ENCODE results near the gene CDH23. TPM values are rescaled to one million over a fixed set of nuclear protein-coding genes. Genes with fewer than 3 reads are reported as not detected.

The CDH23 gene
- total RNA-seq, 2 donors from 2014 or later: 28.5 to 58.7 TPM

GRCh38 chr10:71396084-71396710, 523 bp upstream of the CDH23 start:
- Histone ChIP-seq H3K27me3 (no peaks in the 10 kb centered on the region), H3K27ac (peak overlapping the region; percentile 9 to 62 (median 44)), H3K4me1 (peaks cover 15% of the 10 kb centered on the region), H3K9me3 (no peaks in the 10 kb centered on the region), H3K36me3 (replicated peaks in 1 of 2; ENCODE audit: insufficient read depth in 1 of 2, low read depth in 2 of 2) (no peaks in the 10 kb centered on the region), H3K4me3 (no peak overlapping the region)
- intact Hi-C loops (cut with DNase I): loop anchor here (5.0 kb wide), 1 partner anchor 171 kb away; no protein-coding TSS in a partner anchor
- DNase-seq: peak; percentile 42 to 65 (median 64)
- TF ChIP-seq POLR2A (IDR thresholded peaks at IDR 0.05): no peak
- peak in 6 of 7 experiments; percentile 23 to 69 (median 56) for TF ChIP-seq CTCF (IDR thresholded peaks at IDR 0.05)
- ATAC-seq: peak; percentile 72
- WGBS, 2 donors: 28 to 41% methylated on average over 29 to 44 of the region's 46 CpGs

- no peaks in the 10 kb centered on the region for H3K36me3 ChIP-seq (replicated peaks in 1 of 2; ENCODE audit: insufficient read depth in 1 of 2, low read depth in 2 of 2)
- intact Hi-C loops (cut with DNase I): loop anchor here (5.0 kb wide), 1 partner anchor 170 kb away; no protein-coding TSS in a partner anchor
- WGBS, 2 donors: 1 to 18% methylated on average over 8 to 81 of the region's 82 CpGs
- H3K4me3 ChIP-seq: no peak overlapping the region
- H3K27ac ChIP-seq: peak overlapping the region in 1 of 4 donors; percentile 62
- no peak for TF ChIP-seq CTCF (IDR thresholded peaks at IDR 0.05)
- no peak for TF ChIP-seq POLR2A (IDR thresholded peaks at IDR 0.05)
- peaks cover 15% of the 10 kb centered on the region for H3K4me1 ChIP-seq
- DNase-seq: peak in 2 of 4 donors; percentile 28 to 30
- no peaks in the 10 kb centered on the region for H3K27me3 ChIP-seq
- H3K9me3 ChIP-seq: no peaks in the 10 kb centered on the region
- ATAC-seq: peak; percentile 14
Observed at GRCh38 chr10:71397296-71398212, 834 bp downstream of the CDH23 start.

- intact Hi-C loops (cut with DNase I): loop anchor here (5.0 kb wide), 1 partner anchor 168 kb away; no protein-coding TSS in a partner anchor
- H3K4me3 ChIP-seq: no peak overlapping the region
- WGBS, 2 donors: 66 to 77% methylated on average over 4 of the region's 4 CpGs
Observed at GRCh38 chr10:71398976-71399375, 2.3 kb downstream of the CDH23 start.

GRCh38 chr10:71399946-71400345, 3.2 kb downstream of the CDH23 start:
- DNase-seq (no peak), ATAC-seq (no peak)
- H3K36me3 ChIP-seq (replicated peaks in 1 of 2; ENCODE audit: insufficient read depth in 1 of 2, low read depth in 2 of 2): no peaks in the 10 kb centered on the region
- no peaks in the 10 kb centered on the region for H3K9me3 ChIP-seq
- intact Hi-C loops (cut with DNase I): loop anchor here (5.0 kb wide), 1 partner anchor 167 kb away; no protein-coding TSS in a partner anchor
- H3K4me1 ChIP-seq: peaks cover 15% of the 10 kb centered on the region
- no peak overlapping the region for H3K27ac ChIP-seq
- no peak for TF ChIP-seq POLR2A (IDR thresholded peaks at IDR 0.05)
- no peak for TF ChIP-seq CTCF (IDR thresholded peaks at IDR 0.05)
- no peaks in the 10 kb centered on the region for H3K27me3 ChIP-seq
- WGBS, 2 donors: 29 to 64% methylated on average over 1 to 5 of the region's 5 CpGs
- no peak overlapping the region for H3K4me3 ChIP-seq

More at GRCh38 chr10:71398976-71399375, 2.3 kb downstream of the CDH23 start:
- no peaks in the 10 kb centered on the region for H3K9me3 ChIP-seq
- no peak overlapping the region for H3K27ac ChIP-seq
- H3K4me1 ChIP-seq: peaks cover 15% of the 10 kb centered on the region
- H3K27me3 ChIP-seq: no peaks in the 10 kb centered on the region
- ATAC-seq: no peak
- no peaks in the 10 kb centered on the region for H3K36me3 ChIP-seq (replicated peaks in 1 of 2; ENCODE audit: insufficient read depth in 1 of 2, low read depth in 2 of 2)
- DNase-seq: no peak
- no peak for TF ChIP-seq POLR2A (IDR thresholded peaks at IDR 0.05)

- Histone ChIP-seq H3K4me3 (no peak overlapping the region), H3K4me1 (peaks cover 15% of the 10 kb centered on the region), H3K27me3 (no peaks in the 10 kb centered on the region), H3K9me3 (no peaks in the 10 kb centered on the region), H3K27ac (no peak overlapping the region), H3K36me3 (replicated peaks in 1 of 2; ENCODE audit: insufficient read depth in 1 of 2, low read depth in 2 of 2) (no peaks in the 10 kb centered on the region)
- ATAC-seq (no peak), DNase-seq (no peak)
- intact Hi-C loops (cut with DNase I): no loop called here
- 83 to 85% methylated on average over 6 to 7 of the region's 7 CpGs for WGBS, 2 donors
- no peak for TF ChIP-seq POLR2A (IDR thresholded peaks at IDR 0.05)
- no peak for TF ChIP-seq CTCF (IDR thresholded peaks at IDR 0.05)
Observed at GRCh38 chr10:71401056-71401455, 4.3 kb downstream of the CDH23 start.
